ENCODE measurements around the gene PDE4D.

DNA sequence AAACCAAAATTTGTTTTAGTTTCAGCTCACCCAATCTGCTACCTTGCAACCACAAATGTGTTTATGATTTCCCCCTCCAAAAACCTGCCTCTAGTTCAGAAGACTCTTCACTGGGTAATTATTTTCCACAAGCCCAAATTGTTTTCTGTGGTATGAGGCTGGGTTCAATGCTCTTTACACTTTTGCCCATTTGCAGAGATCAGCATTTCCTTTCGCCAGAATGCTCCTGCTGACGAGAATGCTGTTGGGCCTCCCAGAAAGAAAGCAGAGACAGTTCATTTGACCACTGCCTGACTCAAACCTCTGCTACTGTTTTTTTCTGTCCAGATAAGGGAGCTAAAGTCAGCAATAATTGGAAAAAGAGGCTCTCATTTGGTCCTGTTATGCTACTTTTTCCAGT lies 427.3 kb downstream of the PDE4D start:
- TF ChIP-seq MAFK (IDR thresholded peaks at IDR 0.05; ENCODE audit: low read depth, low read length) = no peak
- no peak for TF ChIP-seq MXI1 (IDR thresholded peaks at IDR 0.05; ENCODE audit: borderline replicate concordance, low read depth, low read length)

Measured in IMR-90 (cell line).